HCT116 (cell line): ENCODE measurements around the gene CLIC3.

Experiments used
- CTCF ChIP-seq, 3 experiments: fragments of 200-600 bp in 1 of 3; sonication (generic) in 1 of 3; IDR thresholded peaks in 2 of 3; conservative IDR thresholded peaks in 1 of 3; 2 replicates each; pipeline ENCODE4 v1.5.1; 2012 to 2017; ENCODE audit warnings: low read depth in 2 of 3, low read length in 2 of 3, antibody characterized with exemption in 1 of 3, borderline replicate concordance in 1 of 3, control low read depth in 1 of 3, mild to moderate bottlenecking in 1 of 3, mixed read lengths in 1 of 3, mixed run types in 1 of 3, moderate library complexity in 1 of 3; ENCODE audit not compliant: insufficient read depth in 1 of 3
- EZH2 ChIP-seq: fragments of 200-600 bp; sonication (generic); IDR thresholded peaks from 2 replicates; pipeline ENCODE4 v1.6.1; 2017; ENCODE audit warnings: antibody characterized with exemption, mixed run types
- JUND ChIP-seq: IDR thresholded peaks from 2 replicates; pipeline ENCODE4 v1.6.1; 2012
- MAX ChIP-seq: IDR thresholded peaks from 2 replicates; pipeline ENCODE4 v1.6.1; 2012
- POLR2A ChIP-seq: IDR thresholded peaks from 2 replicates; pipeline ENCODE4 v1.7.0; 2011; ENCODE audit warnings: borderline replicate concordance; ENCODE audit not compliant: insufficient read depth, insufficient read length; ENCODE audit errors: extremely low read depth
- POLR2AphosphoS5 ChIP-seq: IDR thresholded peaks from 2 replicates; pipeline ENCODE4 v1.6.1; 2011; ENCODE audit warnings: mild to moderate bottlenecking, low read depth, low read length, moderate library complexity
- SP1 ChIP-seq: IDR thresholded peaks from 2 replicates; pipeline ENCODE4 v1.6.1; 2012; ENCODE audit warnings: low read depth
- ZNF274 ChIP-seq: fragments of 200-500 bp; sonication (Bioruptor generic); IDR thresholded peaks from 2 replicates; pipeline ENCODE4 v1.6.1; 2014; ENCODE audit warnings: mild to moderate bottlenecking, low read depth, low read length, inconsistent platforms
- TF ChIP-seq, protein P1 (sequence below): IDR thresholded peaks from 2 replicates; pipeline ENCODE4 v1.6.1; 2011; ENCODE audit warnings: mild to moderate bottlenecking, low read length, moderate library complexity; ENCODE audit not compliant: insufficient replicate concordance; ENCODE audit errors: extremely low read depth

GRCh38 chr9:136975644-136976043 lies 20.7 kb downstream of the CLIC3 start:
- TF ChIP-seq ZNF274 = no peak
- no peak for TF ChIP-seq SP1
- TF ChIP-seq, protein P1, sequence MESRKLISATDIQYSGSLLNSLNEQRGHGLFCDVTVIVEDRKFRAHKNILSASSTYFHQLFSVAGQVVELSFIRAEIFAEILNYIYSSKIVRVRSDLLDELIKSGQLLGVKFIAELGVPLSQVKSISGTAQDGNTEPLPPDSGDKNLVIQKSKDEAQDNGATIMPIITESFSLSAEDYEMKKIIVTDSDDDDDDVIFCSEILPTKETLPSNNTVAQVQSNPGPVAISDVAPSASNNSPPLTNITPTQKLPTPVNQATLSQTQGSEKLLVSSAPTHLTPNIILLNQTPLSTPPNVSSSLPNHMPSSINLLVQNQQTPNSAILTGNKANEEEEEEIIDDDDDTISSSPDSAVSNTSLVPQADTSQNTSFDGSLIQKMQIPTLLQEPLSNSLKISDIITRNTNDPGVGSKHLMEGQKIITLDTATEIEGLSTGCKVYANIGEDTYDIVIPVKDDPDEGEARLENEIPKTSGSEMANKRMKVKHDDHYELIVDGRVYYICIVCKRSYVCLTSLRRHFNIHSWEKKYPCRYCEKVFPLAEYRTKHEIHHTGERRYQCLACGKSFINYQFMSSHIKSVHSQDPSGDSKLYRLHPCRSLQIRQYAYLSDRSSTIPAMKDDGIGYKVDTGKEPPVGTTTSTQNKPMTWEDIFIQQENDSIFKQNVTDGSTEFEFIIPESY = no peak
- TF ChIP-seq POLR2A = no peak
- peak in 2 of 3 experiments; percentile 43 to 55; a peak in 5 of 6 replicates for TF ChIP-seq CTCF (IDR thresholded peaks at IDR 0.05 in 2 of 3, conservative IDR thresholded peaks at IDR 0.05 in 1 of 3; ENCODE audit: borderline replicate concordance in 1 of 3, insufficient read depth in 1 of 3, low read depth in 2 of 3, low read length in 2 of 3)
- no peak for TF ChIP-seq JUND
- TF ChIP-seq EZH2 = no peak
- no peak for TF ChIP-seq MAX
- no peak for TF ChIP-seq POLR2AphosphoS5
